ENCODE measurements around the gene PLEKHN1.
"Not testable (repeated sequence)": the region's sequence is repeated elsewhere in the genome, so short reads cannot be mapped to it uniquely, and the experiment has no call there.

PLEKHN1 gene

DNA sequence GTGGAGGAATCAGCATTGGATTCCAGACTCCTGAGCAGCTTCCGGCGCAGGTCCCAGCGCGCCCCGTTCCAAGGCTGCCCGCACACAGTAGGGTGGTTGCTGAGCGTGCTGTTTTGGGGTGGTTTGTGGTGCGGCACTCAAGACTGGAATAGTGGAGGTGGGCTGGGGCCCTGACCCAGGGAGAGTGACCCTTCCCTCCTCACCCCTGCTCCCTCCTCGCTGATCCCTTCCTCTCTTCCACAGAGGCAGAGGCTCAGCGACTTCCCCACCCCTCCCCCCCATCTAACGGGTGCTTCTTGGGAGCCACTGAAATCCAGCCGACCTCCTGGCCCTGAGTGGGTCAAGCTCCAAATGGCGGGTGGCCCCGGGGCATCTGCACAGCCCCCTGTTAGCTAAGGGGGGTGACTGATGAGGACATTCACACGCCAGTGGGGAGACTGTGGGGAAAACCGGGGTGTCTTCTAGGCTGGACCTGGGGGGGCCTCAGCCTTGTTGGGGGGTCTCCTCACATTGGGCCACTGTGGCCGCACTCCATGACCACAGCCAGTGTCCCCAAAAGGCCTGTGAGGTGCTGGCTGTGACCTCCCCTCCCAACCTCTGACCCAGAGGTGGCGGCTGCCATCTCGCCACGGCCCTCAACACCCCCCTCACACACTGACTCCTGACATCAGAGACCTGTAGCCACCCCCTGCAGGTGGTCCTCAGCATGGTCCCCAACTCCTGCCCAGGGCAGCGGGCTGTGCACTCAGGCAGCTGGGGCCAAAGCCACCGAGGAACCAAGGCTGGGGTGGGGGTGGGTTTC lies 37.5 kb downstream of the PLEKHN1 start:
- ATAC-seq (replicated peaks; ENCODE audit: extremely low read depth, poor library complexity, severe bottlenecking) (no peak), DNase-seq (ENCODE audit: low spot score in 2 of 2) (no peak)
- Mint-ChIP-seq H3K4me3 (no peak overlapping the region), H3K27me3 (peaks cover 62% of the 10 kb centered on the region), H3K4me1 (peaks cover 15% of the 10 kb centered on the region), H3K27ac (ENCODE audit: low read depth) (no peak overlapping the region), H3K9me3 (no peaks in the 10 kb centered on the region), H3K36me3 (ENCODE audit: insufficient read depth) (peaks cover 4% of the 10 kb centered on the region)

DNA sequence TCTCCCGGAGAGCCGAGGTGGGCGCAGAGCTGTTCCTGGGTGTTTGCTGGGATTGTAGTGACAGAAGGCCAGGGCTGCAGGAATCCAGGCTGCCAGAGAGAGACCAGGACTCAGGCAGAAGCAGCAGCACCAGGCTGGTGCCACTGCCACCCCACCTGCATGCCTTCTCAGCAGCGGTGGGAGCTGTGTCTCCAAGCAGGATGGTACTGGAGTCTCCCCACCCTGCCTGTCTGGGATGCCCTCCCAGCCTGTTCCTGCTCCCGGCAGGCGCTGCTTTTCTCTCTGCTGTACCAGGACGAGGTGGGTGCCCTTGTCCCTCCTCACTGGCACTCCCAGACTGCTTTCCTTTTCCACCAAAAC lies 38.1 kb downstream of the PLEKHN1 start:
- ATAC-seq (replicated peaks; ENCODE audit: extremely low read depth, poor library complexity, severe bottlenecking): no peak
- Mint-ChIP-seq H3K4me3 (no peak overlapping the region), H3K36me3 (ENCODE audit: insufficient read depth) (peaks cover 4% of the 10 kb centered on the region), H3K27ac (ENCODE audit: low read depth) (no peak overlapping the region), H3K27me3 (peaks cover 65% of the 10 kb centered on the region), H3K9me3 (no peaks in the 10 kb centered on the region), H3K4me1 (peaks cover 15% of the 10 kb centered on the region)
- no peak for DNase-seq (ENCODE audit: low spot score in 2 of 2)

DNA sequence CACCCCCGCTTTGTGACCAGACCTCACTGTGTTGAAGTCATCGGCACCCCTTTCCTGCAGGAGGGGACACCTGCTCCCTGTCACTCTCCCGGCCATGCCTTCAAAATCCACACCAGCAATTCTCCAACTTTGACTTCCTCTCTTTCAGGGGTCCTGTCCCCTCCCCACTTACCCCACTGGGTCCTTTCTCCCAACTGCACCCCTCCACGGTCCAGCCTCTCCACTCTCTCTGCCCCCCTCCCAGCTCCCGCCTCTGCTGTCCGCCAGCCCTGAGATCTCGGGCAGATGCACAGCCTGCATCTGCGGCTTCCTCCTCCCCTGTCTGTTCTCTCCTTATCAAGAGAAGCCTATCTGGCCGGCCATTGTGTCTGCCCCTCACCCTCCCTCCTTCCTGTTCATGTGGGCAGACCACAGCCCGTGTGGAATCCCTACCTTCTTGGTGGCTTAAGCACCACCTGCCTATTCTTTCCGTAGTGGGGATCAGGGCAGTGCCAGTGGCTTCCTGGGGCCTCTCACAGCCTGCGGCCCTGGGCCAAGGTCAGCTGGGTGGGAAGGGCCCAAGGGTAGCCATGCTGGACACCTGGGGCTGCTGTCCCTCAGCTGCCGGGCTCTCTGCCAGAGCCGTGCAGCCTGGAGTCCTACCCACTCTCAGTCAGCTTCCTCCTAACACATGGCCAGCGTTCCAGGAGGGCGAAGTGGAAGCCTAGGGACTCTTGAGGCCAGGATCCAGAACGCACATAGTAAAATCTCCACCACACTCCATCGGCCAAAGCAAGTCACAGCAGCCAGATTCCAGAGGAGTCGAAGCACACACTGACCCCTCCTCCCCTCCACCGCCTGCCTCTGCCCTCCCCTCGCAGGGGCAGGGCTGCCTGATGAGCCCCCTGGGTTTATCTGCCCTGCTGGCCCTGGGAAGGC lies 38.8 kb downstream of the PLEKHN1 start:
- ATAC-seq (replicated peaks; ENCODE audit: extremely low read depth, poor library complexity, severe bottlenecking) (no peak), DNase-seq (ENCODE audit: low spot score in 2 of 2) (no peak)
- Mint-ChIP-seq H3K4me3 (peak overlapping the region; percentile 29), H3K27ac (ENCODE audit: low read depth) (no peak overlapping the region), H3K27me3 (peaks cover 65% of the 10 kb centered on the region), H3K36me3 (ENCODE audit: insufficient read depth) (peaks cover 4% of the 10 kb centered on the region), H3K4me1 (peaks cover 15% of the 10 kb centered on the region), H3K9me3 (no peaks in the 10 kb centered on the region)

DNA sequence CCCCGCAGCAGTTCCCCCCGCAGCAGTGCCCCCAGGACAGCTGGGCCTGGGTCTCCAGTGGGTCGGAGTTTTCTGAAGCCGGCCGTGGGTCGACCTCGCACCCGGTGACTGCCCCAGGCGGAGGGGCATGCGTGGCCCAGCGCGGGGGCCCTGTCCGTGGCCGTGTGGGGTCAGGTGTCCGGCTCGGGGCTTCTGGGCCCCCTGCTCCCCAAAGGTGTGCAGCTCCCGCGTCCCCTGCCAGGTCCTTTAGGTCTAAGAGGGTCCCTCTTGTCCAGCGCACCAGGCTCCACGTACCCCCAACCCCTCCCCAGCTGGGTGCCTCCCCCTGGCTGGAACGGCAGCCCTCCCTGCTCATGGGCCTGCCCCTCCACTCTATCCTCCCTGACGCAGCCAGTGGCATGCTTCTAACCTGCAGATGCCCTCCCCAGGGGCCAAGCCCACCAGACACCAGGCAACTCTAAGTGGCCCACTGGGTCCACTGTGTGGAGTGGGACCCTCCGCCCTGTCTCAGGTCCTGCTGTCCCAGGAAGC lies 39.6 kb downstream of the PLEKHN1 start:
- ATAC-seq (replicated peaks; ENCODE audit: extremely low read depth, poor library complexity, severe bottlenecking) (no peak), DNase-seq (ENCODE audit: low spot score in 2 of 2) (no peak)
- H3K27me3 Mint-ChIP-seq: peaks cover 61% of the 10 kb centered on the region
- no peaks in the 10 kb centered on the region for H3K9me3 Mint-ChIP-seq
- peaks cover under 1% of the 10 kb centered on the region for H3K36me3 Mint-ChIP-seq (ENCODE audit: insufficient read depth)
- peaks cover 12% of the 10 kb centered on the region for H3K4me1 Mint-ChIP-seq
- no peak overlapping the region for H3K27ac Mint-ChIP-seq (ENCODE audit: low read depth)
- H3K4me3 Mint-ChIP-seq: no peak overlapping the region

DNA sequence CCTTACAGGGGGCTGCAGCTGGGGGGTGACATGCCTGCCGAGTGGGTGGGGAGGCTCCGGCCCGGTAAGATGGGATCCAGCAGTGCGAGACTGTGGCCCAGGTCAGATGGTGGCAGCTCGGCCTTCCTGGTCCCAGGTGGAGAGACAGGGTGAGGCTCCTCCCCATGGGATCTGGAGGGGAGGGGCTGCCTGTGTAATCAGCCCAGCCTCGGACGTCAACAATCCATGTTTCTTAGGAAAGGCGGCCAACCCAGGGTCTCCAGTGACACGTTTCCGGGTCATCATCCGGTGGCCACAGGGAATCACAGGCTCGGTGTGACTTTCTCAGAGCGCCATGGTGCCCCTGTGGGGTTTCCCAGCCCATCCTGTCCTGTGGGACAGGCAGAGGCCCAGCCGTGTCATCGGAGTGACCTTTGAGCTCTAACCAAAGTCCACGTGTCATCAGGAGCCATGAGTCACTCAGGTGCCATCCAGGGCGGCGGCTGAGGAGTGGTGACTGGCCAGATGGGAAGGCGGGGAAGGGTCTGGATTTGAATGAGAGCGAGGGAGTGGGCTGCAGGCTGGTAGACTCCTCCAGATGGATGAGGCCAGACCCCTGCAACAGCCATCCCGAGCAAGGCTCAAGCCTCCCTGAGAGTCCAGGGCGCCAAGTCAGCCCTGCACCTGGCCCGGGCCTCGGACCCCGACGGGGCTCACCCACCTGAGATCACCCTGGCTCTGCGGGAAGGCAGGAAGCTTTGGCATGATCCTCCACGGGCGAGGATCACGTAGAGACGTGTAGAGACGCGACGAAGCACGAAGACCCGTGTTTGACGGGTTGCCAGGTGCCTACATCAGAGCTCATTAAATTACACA lies 40.2 kb downstream of the PLEKHN1 start:
- DNase-seq (ENCODE audit: low spot score in 2 of 2): no peak
- no peaks in the 10 kb centered on the region for H3K9me3 Mint-ChIP-seq
- no peak overlapping the region for H3K27ac Mint-ChIP-seq (ENCODE audit: low read depth)
- peaks cover 57% of the 10 kb centered on the region for H3K27me3 Mint-ChIP-seq
- ATAC-seq (replicated peaks; ENCODE audit: extremely low read depth, poor library complexity, severe bottlenecking): no peak
- H3K4me3 Mint-ChIP-seq: no peak overlapping the region
- H3K36me3 Mint-ChIP-seq (ENCODE audit: insufficient read depth): no peaks in the 10 kb centered on the region
- H3K4me1 Mint-ChIP-seq: peaks cover 9% of the 10 kb centered on the region

DNA sequence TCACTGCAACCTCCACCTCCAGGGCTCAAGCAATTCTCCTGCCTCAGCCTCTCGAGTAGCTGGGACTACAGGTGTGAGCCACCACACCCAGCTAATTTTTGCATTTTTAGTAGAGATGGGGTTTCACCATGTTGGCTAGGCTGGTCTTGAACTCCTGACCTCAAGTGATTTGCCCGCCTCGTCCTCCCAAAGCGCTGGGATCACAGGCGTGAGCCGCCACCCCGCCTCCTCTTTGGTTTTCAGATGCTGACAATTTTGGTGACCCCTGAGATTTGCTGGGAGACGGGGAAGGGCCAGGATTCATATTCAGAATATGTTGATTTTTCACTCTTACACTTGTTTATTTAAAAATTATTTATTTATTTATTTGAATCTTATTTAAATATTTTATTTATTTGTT lies 43.8 kb downstream of the PLEKHN1 start:
- not testable (repeated sequence) for DNase-seq (ENCODE audit: low spot score in 2 of 2); ATAC-seq (replicated peaks; ENCODE audit: extremely low read depth, poor library complexity, severe bottlenecking); H3K27ac Mint-ChIP-seq (ENCODE audit: low read depth); H3K9me3 Mint-ChIP-seq; H3K4me3 Mint-ChIP-seq
- H3K36me3 Mint-ChIP-seq (ENCODE audit: insufficient read depth): peaks cover 12% of the 10 kb centered on the region
- peaks cover 25% of the 10 kb centered on the region for H3K4me1 Mint-ChIP-seq
- H3K27me3 Mint-ChIP-seq: peaks cover 33% of the 10 kb centered on the region

DNA sequence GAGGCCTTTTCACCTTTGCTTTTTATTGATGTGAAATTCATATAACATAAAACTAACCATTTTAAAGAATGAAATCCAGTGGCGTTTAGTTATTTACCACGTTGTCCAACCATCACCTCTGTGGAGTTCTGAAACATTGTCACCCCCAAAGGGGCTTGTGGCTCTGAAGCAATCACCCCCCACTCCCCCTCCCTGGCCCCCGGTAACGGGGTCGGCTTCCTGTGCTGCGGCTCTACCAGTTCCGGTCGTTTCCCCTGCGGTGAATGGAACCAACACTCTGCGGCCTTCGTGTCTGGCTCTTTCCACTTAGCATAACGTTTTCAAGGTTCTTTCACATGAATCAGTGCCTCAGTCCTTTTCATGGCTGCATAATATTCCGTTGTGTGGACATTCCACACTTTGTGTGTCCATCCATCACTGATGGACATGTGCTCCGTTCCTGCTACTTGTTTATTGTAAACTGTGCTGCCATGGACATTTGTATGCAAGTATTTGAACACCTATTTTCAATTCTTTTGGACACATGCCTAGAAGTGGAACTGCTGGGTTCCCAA lies 45.2 kb downstream of the PLEKHN1 start:
- ATAC-seq (replicated peaks; ENCODE audit: extremely low read depth, poor library complexity, severe bottlenecking) (no peak), DNase-seq (ENCODE audit: low spot score in 2 of 2) (no peak)
- Mint-ChIP-seq H3K27ac (ENCODE audit: low read depth) (no peak overlapping the region), H3K4me1 (peaks cover 23% of the 10 kb centered on the region), H3K36me3 (ENCODE audit: insufficient read depth) (peaks cover 12% of the 10 kb centered on the region), H3K27me3 (peaks cover 20% of the 10 kb centered on the region), H3K4me3 (no peak overlapping the region), H3K9me3 (no peaks in the 10 kb centered on the region)

DNA sequence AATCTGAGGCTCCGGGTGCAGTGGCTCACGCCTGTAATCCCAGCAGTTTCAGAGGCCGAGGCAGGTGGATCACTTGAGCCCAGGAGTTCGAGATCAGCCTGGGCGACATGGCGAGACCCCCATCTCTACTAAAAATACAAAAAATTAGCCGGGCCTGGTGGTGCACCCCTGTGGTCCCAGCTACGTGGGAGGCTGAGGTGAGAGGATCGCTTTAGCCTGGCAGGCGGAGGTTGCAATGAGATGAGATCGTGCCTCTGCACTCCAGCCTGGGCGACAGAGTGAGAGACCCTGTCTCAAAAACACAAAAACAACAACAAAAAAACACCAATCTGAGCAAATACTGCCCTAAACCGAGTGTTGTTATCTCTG lies 46.4 kb downstream of the PLEKHN1 start:
- peak overlapping the region; percentile 98 for H3K4me3 Mint-ChIP-seq
- peaks cover 12% of the 10 kb centered on the region for H3K36me3 Mint-ChIP-seq (ENCODE audit: insufficient read depth)
- peak; percentile 12 for ATAC-seq (replicated peaks; ENCODE audit: extremely low read depth, poor library complexity, severe bottlenecking)
- peaks cover 27% of the 10 kb centered on the region for H3K4me1 Mint-ChIP-seq
- peaks cover 15% of the 10 kb centered on the region for H3K27me3 Mint-ChIP-seq
- not testable (repeated sequence) for H3K9me3 Mint-ChIP-seq; DNase-seq (ENCODE audit: low spot score in 2 of 2)
- H3K27ac Mint-ChIP-seq (ENCODE audit: low read depth): peak overlapping the region; percentile 99

DNA sequence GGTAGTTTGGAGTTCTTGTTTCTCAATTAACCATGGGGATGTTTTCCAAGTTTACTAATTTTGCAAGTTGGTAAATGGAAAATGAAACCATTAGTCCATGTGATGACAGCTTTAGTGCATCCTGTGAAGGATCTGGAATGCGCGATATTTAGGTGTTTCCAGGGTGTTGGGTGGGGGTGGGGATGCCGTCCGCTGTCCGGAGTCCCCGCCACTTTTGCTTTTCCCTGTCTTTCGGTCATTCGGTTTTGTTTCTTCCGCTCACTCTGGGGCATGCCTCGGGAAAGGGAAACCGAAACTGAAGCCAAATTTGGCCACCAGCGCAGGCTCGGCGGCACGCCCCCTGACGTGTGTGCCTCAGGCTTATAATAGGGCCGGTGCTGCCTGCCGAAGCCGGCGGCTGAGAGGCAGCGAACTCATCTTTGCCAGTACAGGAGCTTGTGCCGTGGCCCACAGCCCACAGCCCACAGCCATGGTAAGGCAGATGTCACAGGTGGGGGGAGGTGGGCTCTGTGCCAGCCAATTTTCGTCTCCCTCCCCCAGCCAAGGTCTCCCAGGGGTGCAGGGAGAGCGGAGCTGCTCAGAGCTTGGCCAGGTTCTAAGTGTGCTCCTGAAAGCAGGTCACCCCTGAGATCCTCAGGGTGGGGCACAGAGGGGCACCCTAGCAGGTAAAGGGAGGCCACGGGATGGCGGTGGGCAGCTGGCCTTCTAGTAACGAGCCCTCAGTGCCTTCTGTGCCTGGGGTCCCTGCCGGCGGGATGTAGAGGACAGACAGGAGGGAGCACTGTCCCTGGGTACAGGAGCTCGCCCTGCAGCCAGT lies 47.0 kb downstream of the PLEKHN1 start, which contains the start of gene ISG15:
Gene ISG15, plus strand, starts transcription at position 393 of the 817 bp plus-strand sequence. Its CDS starts 77 bp downstream, at position 470.
- peak within 1 kb of the TSS; percentile 99 for H3K27ac Mint-ChIP-seq (ENCODE audit: low read depth)
- ATAC-seq (replicated peaks; ENCODE audit: extremely low read depth, poor library complexity, severe bottlenecking) (peak; percentile 97), DNase-seq (ENCODE audit: low spot score in 2 of 2) (peak; percentile 77 to 86)
- H3K4me3 Mint-ChIP-seq: peak within 1 kb of the TSS; percentile 98
- no peaks in the 10 kb centered on the region for H3K9me3 Mint-ChIP-seq
- H3K4me1 Mint-ChIP-seq: peaks cover 27% of the 10 kb centered on the region
- H3K36me3 Mint-ChIP-seq (ENCODE audit: insufficient read depth): peaks cover 12% of the 10 kb centered on the region
- peaks cover 9% of the 10 kb centered on the region for H3K27me3 Mint-ChIP-seq

DNA sequence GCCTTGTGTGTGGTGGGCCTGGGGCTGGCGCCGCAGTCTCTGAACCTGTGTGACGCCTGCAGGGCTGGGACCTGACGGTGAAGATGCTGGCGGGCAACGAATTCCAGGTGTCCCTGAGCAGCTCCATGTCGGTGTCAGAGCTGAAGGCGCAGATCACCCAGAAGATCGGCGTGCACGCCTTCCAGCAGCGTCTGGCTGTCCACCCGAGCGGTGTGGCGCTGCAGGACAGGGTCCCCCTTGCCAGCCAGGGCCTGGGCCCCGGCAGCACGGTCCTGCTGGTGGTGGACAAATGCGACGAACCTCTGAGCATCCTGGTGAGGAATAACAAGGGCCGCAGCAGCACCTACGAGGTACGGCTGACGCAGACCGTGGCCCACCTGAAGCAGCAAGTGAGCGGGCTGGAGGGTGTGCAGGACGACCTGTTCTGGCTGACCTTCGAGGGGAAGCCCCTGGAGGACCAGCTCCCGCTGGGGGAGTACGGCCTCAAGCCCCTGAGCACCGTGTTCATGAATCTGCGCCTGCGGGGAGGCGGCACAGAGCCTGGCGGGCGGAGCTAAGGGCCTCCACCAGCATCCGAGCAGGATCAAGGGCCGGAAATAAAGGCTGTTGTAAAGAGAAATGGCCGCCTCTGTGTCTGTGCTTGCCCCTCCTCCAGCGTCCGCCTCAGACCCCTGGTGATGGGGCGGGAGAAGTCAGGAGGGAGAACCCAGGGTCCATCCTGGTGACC lies 47.8 kb downstream of the PLEKHN1 start:
- ATAC-seq (replicated peaks; ENCODE audit: extremely low read depth, poor library complexity, severe bottlenecking): no peak
- peaks cover 12% of the 10 kb centered on the region for H3K36me3 Mint-ChIP-seq (ENCODE audit: insufficient read depth)

More for the DNA sequence above, 47.8 kb downstream of the PLEKHN1 start:
- DNase-seq (ENCODE audit: low spot score in 2 of 2): no peak
- Mint-ChIP-seq H3K27ac (ENCODE audit: low read depth) (peak overlapping the region; percentile 99), H3K4me1 (peaks cover 27% of the 10 kb centered on the region), H3K9me3 (no peaks in the 10 kb centered on the region), H3K27me3 (peaks cover 1% of the 10 kb centered on the region), H3K4me3 (peak overlapping the region; percentile 98)

Data from central memory CD8-positive, alpha-beta T cell (primary cell).